Ovary (tissue), 3 donors: ENCODE measurements around the gene CC2D2A.
"Not testable (repeated sequence)": the region's sequence is repeated elsewhere in the genome, so short reads cannot be mapped to it uniquely, and the experiment has no call there.

ENCODE experiments used
- CTCF ChIP-seq, 3 donors: fragments of 450-650 bp in 2 of 3; fragments of 200-600 bp in 1 of 3; IDR thresholded peaks; one replicate each; pipeline versions ENCODE4 v1.5.1 to v1.8.0; 2016 to 2022; ENCODE audit warnings: antibody characterized with exemption in 3 of 3, mild to moderate bottlenecking in 1 of 3
- POLR2A ChIP-seq: fragments of 450-650 bp; IDR thresholded peaks from one replicate; pipeline ENCODE4 v1.6.1; 2017; ENCODE audit warnings: antibody characterized with exemption, mild to moderate bottlenecking, moderate library complexity
- donor health status: DM: no; HTN: no; CAD: no.

GRCh38 chr4:15614891-15615290 lies 145.2 kb downstream of the CC2D2A start:
- not testable (repeated sequence) for TF ChIP-seq CTCF (IDR thresholded peaks at IDR 0.05); POLR2A
